Activated T-cell treated with anti-CD3 and anti-CD28 coated beads, Interleukin-2, amount 50 U/mL, for 4 hours (primary cell): ENCODE data around the gene ALG12. TPM values are rescaled to one million over a fixed set of nuclear protein-coding genes. Genes with fewer than 3 reads are reported as not detected.

Experiments used
- ATAC-seq, 2 donors: fragments of 200-7000 bp; cut with Tn5 transposase; one replicate each; pipeline ENCODE4 v1.10.0; 2021
- DNase-seq: peaks from one replicate; pipeline ENCODE4 v3.0.0-alpha.2; 2020
- H3K27me3 Mint-ChIP-seq: one replicate; pipeline ENCODE4 v1.8.0; 2021; ENCODE audit warnings: low read depth, mixed read lengths
- H3K36me3 Mint-ChIP-seq: one replicate; pipeline ENCODE4 v1.8.0; 2022; ENCODE audit warnings: mixed read lengths; ENCODE audit not compliant: insufficient read depth
- H3K4me1 Mint-ChIP-seq: one replicate; pipeline ENCODE4 v1.8.0; 2021; ENCODE audit warnings: low read depth, mixed read lengths
- H3K4me3 Mint-ChIP-seq: one replicate; pipeline ENCODE4 v1.8.0; 2021; ENCODE audit warnings: mild to moderate bottlenecking, moderate library complexity, mixed read lengths
- H3K9me3 Mint-ChIP-seq: one replicate; pipeline ENCODE4 v1.8.0; 2021; ENCODE audit warnings: mixed read lengths
- total RNA-seq, 3 donors: library from RNA; stranded (reverse); gene quantifications; one replicate each; pipeline ENCODE4 v1.2.1, GENCODE V29; 2021

ALG12 gene
- total RNA-seq, 3 donors from 2014 or later: 13.5 to 18.6 (median 14.6) TPM

DNA sequence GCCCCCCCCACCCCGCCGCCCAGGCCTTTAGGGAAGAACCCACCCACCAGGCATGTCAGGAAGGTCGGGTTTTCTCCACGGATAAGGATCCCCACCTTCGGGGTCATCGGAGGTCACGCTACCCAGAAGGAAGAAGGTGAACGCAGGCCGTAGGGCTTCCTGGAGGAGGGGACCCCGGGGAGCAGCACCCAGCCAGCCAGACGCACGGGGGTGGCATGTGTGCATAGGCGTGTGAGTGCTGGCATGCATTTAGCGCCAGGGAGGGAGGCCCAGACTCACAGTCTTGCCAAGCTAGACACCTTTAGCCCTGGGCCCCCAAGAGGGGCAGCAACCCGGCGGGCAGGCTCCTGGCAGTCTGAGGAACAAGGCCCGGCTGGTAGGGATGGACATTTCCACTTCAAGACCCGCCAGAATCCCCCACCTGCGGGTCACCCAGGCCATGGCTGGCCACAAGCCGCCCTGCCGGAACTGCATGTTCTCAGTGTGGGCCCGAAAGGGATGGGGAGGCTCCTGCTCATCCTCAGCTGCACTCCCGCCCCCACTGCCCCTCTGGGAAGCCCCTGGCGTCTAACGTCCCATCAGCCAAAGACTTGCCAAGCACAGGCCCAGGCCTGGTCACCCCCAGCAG is 25.6 kb upstream of the ALG12 start:
- DNase-seq: no peak
- Mint-ChIP-seq H3K9me3 (no peaks in the 10 kb centered on the region), H3K27me3 (no peaks in the 10 kb centered on the region), H3K4me1 (peaks cover 19% of the 10 kb centered on the region), H3K4me3 (no peak overlapping the region), H3K36me3 (no peaks in the 10 kb centered on the region)
- no peak for ATAC-seq

DNA sequence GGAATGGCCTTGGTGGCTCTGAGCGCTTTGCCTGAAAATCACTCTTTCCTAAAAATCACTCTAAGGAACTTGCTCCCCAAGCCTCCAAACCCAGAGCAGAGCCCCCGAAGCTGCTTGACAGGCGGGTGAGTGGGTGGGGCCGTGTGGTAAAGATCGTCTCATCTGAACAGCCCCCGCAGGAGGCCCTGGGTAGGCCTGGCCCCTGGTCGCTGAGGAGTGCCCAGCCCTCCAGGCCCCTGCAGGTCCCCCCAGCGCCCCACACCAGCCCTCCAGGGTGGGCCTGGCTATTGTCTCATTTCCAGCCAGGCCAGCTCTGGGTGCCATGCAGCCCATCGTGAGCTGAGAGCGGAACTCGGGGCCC is 25.1 kb upstream of the ALG12 start:
- no peak for DNase-seq
- Mint-ChIP-seq H3K4me3 (no peak overlapping the region), H3K9me3 (no peaks in the 10 kb centered on the region), H3K36me3 (no peaks in the 10 kb centered on the region), H3K4me1 (peaks cover 19% of the 10 kb centered on the region), H3K27me3 (no peaks in the 10 kb centered on the region)
- ATAC-seq: no peak

DNA sequence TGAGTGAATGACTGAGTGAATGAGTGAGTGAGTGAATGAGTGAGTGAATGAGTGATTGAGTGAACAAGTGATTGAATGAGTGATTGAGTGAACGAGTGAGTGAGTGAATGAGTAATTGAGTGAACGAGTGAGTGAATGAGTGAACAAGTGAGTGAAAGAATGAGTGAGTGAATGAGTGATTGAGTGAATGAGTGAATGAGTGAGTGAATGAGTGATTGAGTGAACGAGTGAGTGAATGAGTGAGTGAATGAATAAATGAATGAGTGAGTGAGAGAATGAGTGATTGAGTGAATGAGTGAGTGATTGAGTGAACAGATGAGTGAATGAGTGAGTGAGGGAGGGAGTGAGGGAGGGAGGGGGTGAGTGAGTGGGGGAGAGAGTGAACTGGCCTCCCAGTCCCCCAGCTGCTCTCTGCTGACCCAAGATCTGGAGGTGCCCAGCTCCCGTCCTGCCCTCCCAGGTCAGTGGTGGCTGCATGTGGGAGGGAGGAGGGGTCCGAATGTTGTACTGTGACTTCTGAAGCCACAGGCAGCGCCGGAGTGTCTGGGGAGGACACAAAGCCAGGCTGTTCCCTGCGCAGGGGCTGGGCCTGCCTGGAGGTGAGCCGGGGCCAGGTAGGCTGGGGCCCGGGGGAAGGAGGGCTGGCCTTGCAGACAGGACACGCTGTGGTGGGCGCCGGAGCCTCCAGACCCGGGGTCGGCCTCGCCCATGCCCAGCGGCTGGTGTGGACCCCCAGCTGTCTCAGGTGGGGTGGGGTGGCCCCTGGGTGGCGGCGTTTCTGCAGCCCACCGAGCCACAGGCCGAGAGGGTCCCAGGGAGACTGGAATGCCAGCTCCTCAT is 24.5 kb upstream of the ALG12 start:
- DNase-seq: no peak
- H3K27me3 Mint-ChIP-seq: no peaks in the 10 kb centered on the region
- H3K4me3 Mint-ChIP-seq: no peak overlapping the region
- ATAC-seq: no peak
- H3K36me3 Mint-ChIP-seq: no peaks in the 10 kb centered on the region
- H3K9me3 Mint-ChIP-seq: no peaks in the 10 kb centered on the region
- peaks cover 19% of the 10 kb centered on the region for H3K4me1 Mint-ChIP-seq

DNA sequence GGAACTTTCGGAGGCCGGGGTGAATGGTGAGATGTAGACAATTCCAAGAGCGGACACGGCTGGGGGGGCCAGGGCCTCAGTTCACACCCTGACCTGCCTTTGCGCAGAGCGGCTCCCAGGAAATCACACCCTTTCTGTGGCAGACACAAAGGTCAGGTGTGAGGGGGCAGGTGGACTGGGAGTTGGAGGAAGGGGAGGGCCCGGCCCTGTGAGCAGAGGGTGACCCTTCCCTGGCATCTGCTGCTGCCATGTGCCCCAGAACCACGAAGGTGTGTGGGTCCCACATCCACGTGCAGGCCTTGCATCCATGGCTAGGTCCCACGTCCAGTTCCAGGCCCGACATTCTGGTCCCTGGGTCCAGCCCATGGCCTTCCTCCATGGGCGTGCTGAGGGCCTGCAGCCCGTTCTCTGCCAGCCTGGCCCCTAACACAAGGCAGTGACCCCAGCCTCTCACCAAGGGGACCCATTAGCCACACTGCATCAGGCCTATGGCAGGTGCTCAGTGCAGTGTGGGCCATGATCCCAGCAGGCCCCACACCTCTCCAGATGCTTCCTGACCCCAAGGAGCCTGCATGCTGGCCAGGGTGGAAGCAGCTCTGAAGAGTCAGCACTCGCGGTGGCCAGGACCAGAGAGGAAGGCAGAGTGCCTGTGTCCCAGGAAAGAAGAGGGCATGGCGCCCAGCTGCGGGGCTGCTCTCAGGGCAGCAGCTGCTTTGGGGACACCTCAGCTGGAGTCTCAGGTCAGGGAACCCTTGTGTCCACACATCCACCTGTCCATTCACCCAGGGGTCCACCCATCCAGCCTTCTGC is 23.5 kb upstream of the ALG12 start:
- no peak for DNase-seq
- Mint-ChIP-seq H3K4me3 (no peak overlapping the region), H3K36me3 (no peaks in the 10 kb centered on the region), H3K27me3 (no peaks in the 10 kb centered on the region), H3K4me1 (peaks cover 24% of the 10 kb centered on the region), H3K9me3 (no peaks in the 10 kb centered on the region)
- no peak for ATAC-seq

DNA sequence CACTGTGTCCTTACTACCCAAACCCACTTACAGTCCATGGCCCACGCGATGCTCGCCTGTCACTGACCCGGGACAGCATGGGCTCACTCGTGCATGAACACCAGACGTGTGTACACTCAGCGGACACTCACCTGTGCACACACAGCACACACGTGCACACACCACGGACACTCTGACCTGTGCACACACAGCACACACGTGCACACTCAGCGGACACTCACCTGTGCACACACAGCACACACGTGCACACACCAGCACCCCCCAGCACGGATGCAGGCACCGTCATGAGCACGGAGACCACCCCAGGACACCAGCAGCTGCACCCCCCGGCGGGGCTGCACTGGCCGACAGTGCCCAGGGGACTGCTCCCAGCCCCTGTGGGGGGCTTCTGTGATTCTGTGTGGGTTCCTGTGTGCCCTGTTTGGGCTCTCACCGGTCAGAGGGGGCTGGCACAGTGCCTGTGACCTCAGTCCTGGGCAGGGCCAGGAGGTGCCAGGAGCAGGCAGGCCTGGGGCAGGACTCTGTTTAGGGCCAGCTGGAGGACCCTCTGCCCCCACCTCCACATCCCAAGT is 20.4 kb upstream of the ALG12 start:
- H3K27me3 Mint-ChIP-seq: no peaks in the 10 kb centered on the region
- no peak for DNase-seq
- no peaks in the 10 kb centered on the region for H3K9me3 Mint-ChIP-seq
- no peaks in the 10 kb centered on the region for H3K36me3 Mint-ChIP-seq
- peaks cover 11% of the 10 kb centered on the region for H3K4me1 Mint-ChIP-seq
- ATAC-seq: no peak
- no peak overlapping the region for H3K4me3 Mint-ChIP-seq

DNA sequence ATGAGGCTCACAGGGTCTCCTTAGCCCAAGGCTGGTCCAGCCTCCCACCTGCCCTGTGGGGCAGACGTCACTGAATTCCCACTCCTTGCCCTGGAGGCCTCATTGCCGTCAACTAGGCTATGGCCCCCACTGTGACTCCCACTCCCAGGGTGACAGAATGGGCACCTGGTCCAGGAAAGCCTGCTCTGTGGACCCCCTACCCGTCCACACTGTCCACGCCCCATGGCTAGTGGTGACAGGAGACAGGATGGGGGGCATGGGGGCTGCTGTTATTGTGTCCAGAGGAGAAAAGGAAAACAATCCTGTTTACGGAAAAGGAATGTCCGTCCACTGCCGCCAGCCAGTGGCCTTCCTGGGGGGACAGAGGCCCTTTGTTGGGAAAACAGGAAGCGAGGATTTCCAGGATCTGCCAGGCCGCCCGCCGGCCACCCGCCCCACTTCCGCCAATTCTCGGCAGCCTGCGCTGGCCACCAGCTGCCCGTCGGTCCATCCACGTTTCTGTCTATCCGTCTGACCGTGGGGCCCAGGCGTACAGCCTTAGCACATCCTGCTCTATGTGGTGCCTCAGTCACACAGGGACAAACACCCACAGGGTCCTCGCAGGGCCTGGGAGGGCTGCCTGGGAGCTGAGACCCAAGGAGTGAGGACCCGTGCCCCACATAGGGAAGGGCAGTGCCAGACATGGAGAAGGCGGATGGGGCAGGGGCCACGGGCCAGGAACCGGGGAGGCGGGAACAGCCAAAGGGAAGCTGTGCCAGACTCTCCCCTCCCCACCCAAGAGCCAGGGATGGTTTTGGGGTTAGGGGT is 19.7 kb upstream of the ALG12 start:
- DNase-seq (no peak), ATAC-seq (no peak)
- Mint-ChIP-seq H3K9me3 (no peaks in the 10 kb centered on the region), H3K36me3 (no peaks in the 10 kb centered on the region), H3K4me3 (no peak overlapping the region), H3K27me3 (no peaks in the 10 kb centered on the region), H3K4me1 (peaks cover 17% of the 10 kb centered on the region)

DNA sequence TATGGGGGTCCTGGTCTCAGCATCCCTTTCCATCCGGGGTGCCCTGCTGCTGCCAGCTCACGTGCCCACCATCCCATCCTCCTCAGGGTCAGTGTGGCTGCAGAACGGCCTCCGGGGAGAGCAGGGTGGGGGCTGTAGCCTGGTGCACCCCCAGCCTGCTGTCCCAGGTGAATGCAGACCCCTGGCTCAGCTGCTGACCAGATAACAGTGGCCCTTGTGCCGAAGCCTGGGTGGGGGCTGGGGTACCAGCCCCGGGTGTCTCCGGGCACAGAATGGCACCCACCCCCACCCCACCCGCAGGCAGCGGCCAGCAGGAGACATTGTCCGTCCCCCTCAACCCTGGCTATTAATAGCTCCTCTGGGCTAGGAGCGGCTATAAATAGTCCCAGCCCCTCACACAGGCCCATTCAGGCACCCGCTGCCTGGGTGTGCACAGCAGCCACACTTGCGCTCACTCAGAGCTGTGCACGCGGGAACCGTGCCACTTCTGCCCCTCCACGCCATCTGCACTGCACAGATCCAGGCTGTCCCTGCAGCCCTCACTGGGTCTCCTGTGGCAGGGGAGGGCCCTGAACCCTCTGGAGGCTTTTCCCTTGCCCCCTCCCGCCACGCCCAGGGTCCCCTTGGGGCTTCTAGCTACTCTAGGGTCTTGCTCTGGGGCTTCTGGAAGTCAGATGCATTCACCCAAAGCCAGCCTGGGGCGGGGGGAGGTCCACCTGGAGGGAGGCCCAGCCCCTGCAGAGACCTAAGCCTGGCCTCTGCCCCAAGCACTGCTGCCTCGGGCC is 18.9 kb upstream of the ALG12 start:
- H3K27me3 Mint-ChIP-seq: no peaks in the 10 kb centered on the region
- no peak for ATAC-seq
- DNase-seq: no peak
- peaks cover 22% of the 10 kb centered on the region for H3K4me1 Mint-ChIP-seq
- H3K36me3 Mint-ChIP-seq: no peaks in the 10 kb centered on the region
- peak overlapping the region; percentile 64 for H3K4me3 Mint-ChIP-seq
- no peaks in the 10 kb centered on the region for H3K9me3 Mint-ChIP-seq

DNA sequence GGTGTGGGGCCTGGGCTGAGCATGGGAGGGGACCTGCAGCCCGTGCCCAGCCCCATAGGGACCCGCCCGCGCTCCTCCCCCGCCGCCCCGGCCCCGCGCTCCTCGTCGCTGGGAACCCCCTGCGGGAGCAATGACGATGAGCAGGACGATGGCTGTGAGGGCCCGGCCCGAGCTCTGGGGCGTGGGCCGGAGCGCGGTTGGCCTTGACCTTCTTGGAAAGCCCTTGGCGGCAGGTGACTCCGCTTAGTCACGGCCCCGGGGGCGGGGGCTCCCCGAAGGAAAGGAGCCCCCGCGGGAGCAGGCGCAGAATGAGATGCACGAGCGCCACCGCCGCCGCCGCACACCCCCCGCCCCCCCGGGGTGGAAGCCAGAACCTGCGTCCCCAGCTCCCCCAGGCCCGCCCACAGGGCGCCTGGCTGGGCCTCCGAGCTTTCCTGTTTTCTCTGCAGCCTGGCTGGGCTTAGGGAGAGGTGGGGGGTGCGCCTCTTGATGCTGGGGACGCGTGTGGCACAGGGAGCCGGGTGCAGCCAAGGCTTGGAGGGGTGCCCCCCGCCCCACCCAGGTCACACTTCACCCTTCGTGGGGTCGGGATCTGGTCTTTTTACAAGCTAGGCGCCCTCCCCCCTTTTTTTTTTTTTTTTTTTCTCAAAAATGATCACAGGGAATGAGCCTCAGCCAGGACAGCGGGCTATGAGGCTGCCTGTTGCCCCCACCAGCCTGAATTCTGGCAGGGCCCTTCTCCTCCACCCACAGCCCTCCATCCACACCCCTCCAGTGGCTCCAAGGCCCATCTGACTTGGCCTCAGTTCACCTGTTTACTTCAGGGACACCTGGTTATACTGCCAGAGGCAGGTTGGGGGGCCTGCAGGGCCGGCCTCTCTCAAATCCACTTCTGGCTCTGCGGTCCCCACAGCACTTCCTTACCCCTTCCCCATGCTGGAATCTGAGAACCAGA is 18.1 kb upstream of the ALG12 start:
- Mint-ChIP-seq H3K36me3 (no peaks in the 10 kb centered on the region), H3K4me1 (peaks cover 28% of the 10 kb centered on the region), H3K4me3 (peak overlapping the region; percentile 64), H3K27me3 (no peaks in the 10 kb centered on the region), H3K9me3 (no peaks in the 10 kb centered on the region)
- ATAC-seq (peak; percentile 82 to 83), DNase-seq (peak; percentile 98)

DNA sequence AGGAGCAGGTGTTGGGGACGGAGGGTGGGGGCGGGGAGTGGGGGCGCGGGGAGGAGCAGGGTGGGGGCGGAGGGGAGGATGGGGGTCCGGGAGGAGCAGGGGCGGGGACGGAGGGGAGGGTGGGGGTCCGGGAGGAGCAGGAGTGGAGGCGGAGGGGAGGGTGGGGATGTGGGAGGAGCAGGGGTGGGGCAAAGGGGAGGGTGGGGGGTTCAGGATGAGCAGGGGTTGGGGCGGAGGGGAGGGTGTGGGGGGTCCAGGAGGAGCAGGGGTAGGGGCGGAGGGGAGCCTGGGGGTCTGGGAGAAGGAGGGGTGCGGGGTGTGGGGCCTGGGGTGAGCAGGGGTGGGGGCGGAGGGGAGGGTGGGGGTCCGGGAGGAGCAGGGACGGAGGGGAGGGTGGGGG is 17.3 kb upstream of the ALG12 start:
- no peaks in the 10 kb centered on the region for H3K36me3 Mint-ChIP-seq
- no peaks in the 10 kb centered on the region for H3K27me3 Mint-ChIP-seq
- peaks cover 35% of the 10 kb centered on the region for H3K4me1 Mint-ChIP-seq
- H3K9me3 Mint-ChIP-seq: no peaks in the 10 kb centered on the region
- ATAC-seq (no peak), DNase-seq (no peak)
- H3K4me3 Mint-ChIP-seq: peak overlapping the region; percentile 19

DNA sequence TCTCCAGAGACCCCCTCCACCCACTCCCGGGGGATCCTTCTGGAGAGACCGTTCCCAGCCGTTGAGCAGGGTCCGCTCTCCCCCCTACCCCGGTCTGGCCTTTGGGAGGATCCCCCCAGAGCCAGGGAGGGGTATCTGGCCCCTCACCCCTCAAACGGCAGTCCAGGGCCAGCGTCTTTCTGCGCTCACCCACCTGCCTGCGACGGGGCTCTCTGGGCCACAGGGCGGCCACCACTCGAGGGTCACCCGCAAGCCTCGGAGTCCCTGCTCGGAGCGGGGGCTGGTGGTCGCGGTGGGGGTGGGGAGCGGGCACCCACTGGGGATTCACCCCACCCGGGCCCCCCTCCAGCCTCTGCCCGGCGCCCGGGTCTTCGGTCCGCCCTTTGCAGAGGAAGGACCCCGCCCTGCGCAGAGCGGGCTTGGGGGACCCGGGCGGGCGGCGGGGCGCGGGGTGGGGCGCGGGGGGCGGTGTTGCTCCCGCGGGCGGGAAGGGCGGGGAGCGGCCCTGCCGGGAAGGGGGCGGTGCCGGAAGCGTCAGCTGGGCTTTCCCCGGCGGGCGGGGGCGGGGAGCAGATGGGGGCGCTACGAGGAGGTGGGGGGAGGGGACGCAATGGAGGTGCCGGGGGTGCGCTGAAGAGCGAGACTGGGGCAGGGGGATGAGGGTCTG is 16.8 kb upstream of the ALG12 start:
- Mint-ChIP-seq H3K36me3 (no peaks in the 10 kb centered on the region), H3K4me3 (peak overlapping the region; percentile 54), H3K27me3 (no peaks in the 10 kb centered on the region), H3K4me1 (peaks cover 40% of the 10 kb centered on the region), H3K9me3 (no peaks in the 10 kb centered on the region)
- peak; percentile 95 for DNase-seq
- ATAC-seq: peak; percentile 17 to 28

DNA sequence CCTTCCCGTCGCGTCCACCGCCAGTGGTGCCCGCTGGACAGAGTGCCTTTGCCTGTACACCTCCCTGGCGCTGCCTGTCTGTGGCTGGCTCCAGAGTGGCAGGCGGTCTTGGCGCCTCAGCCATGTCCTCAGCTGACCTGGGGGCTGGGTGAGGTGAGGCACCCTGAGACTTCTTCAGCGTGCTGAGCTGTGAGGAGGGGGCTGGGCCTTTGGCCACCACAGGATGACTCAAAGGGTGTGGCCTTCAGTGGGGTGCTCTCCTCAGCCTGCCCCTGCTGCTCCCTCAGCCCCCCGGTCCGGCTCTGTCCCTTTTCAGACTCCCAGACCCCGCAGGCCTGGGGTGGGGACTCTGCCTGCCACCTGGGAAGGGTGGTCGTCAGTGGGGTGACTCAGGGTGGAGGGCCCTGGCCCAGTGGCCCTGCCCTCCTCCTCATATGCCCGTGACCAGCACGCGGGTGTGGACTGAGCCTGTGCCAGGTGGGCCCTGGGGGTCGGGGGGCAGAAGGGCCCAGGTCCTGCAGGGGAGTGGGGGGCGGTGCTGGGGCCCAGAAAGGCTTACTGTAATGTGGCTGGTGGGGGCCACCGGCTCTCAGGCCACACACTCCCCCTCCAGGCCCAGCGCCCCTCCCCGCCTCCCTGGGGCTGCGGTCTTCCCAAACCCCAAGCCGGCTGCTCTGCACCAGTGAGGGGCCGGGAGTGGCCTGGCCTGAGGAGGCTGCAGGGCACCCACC is 16.1 kb upstream of the ALG12 start:
- no peaks in the 10 kb centered on the region for H3K27me3 Mint-ChIP-seq
- ATAC-seq (no peak), DNase-seq (no peak)
- peaks cover 38% of the 10 kb centered on the region for H3K4me1 Mint-ChIP-seq
- no peaks in the 10 kb centered on the region for H3K36me3 Mint-ChIP-seq
- H3K9me3 Mint-ChIP-seq: no peaks in the 10 kb centered on the region
- peak overlapping the region; percentile 45 for H3K4me3 Mint-ChIP-seq
